Activated CD8-positive, alpha-beta T cell treated with anti-CD3 and anti-CD28 coated beads, Interleukin-2, amount 10 ng/mL, durations not matched to agents 7 days and 5 days (primary cell): ENCODE results near the gene EPHA6. TPM values are rescaled to one million over a fixed set of nuclear protein-coding genes. Genes with fewer than 3 reads are reported as not detected.
A peak's percentile ranks its signal among the peaks of the same experiment; 100 is the strongest.

Experiments
- ATAC-seq: fragments of 150-1000 bp; cut with Tn5 transposase; one replicate; pipeline ENCODE4 v1.10.0; 2021; ENCODE audit warnings: moderate library complexity
- CTCF ChIA-PET: fragments of 350-600 bp; sonication (Branson Sonifier 250); formaldehyde crosslinking; loops from one replicate; lab custom pipeline; 2021; ENCODE audit warnings: antibody characterized with exemption; lab: Charles Lee
- POLR2A ChIA-PET: fragments of 350-600 bp; sonication (Branson Sonifier 250); formaldehyde crosslinking; loops from one replicate; lab custom pipeline; 2021; ENCODE audit warnings: antibody characterized with exemption; lab: Charles Lee
- DNase-seq: peaks from one replicate; pipeline ENCODE4 v3.0.0-alpha.2; 2020
- H3K27ac Mint-ChIP-seq: one replicate; pipeline ENCODE4 v1.8.0; 2021; ENCODE audit warnings: mild to moderate bottlenecking, mixed read lengths
- H3K27me3 Mint-ChIP-seq: one replicate; pipeline ENCODE4 v1.8.0; 2021; ENCODE audit warnings: low read depth, mixed read lengths
- H3K36me3 Mint-ChIP-seq: one replicate; pipeline ENCODE4 v1.8.0; 2021; ENCODE audit warnings: low read depth, mixed read lengths
- H3K4me1 Mint-ChIP-seq: one replicate; pipeline ENCODE4 v1.8.0; 2021; ENCODE audit warnings: low read depth, mixed read lengths
- H3K4me3 Mint-ChIP-seq: one replicate; pipeline ENCODE4 v1.8.0; 2021; ENCODE audit warnings: mild to moderate bottlenecking, mixed read lengths
- H3K9me3 Mint-ChIP-seq: one replicate; pipeline ENCODE4 v1.8.0; 2022; ENCODE audit warnings: mixed read lengths; ENCODE audit not compliant: insufficient read depth
- total RNA-seq, 2 experiments: library from RNA; stranded (reverse); gene quantifications; one replicate each; pipeline ENCODE4 v1.2.3, GENCODE V29; 2021

The EPHA6 gene
- total RNA-seq, 2 experiments from 2014 or later = not detected

GRCh38 chr3:97706226-97706625, 891.8 kb downstream of the EPHA6 start:
- ChIA-PET POLR2A (no interaction called here), CTCF (no interaction called here)
- Mint-ChIP-seq H3K27ac (no peak overlapping the region), H3K4me1 (no peaks in the 10 kb centered on the region), H3K9me3 (no peaks in the 10 kb centered on the region), H3K36me3 (no peaks in the 10 kb centered on the region), H3K27me3 (peaks cover 5% of the 10 kb centered on the region), H3K4me3 (no peak overlapping the region)
- no peak for DNase-seq
- ATAC-seq = no peak

GRCh38 chr3:97711654-97712053, 897.3 kb downstream of the EPHA6 start:
- ChIA-PET POLR2A (no interaction called here), CTCF (no interaction called here)
- ATAC-seq (no peak), DNase-seq (no peak)
- H3K27ac Mint-ChIP-seq = no peak overlapping the region
- H3K36me3 Mint-ChIP-seq = no peaks in the 10 kb centered on the region
- no peak overlapping the region for H3K4me3 Mint-ChIP-seq
- H3K4me1 Mint-ChIP-seq = no peaks in the 10 kb centered on the region
- H3K27me3 Mint-ChIP-seq = peaks cover 2% of the 10 kb centered on the region
- no peaks in the 10 kb centered on the region for H3K9me3 Mint-ChIP-seq

GRCh38 chr3:97712919-97713318, 898.5 kb downstream of the EPHA6 start:
- no peaks in the 10 kb centered on the region for H3K4me1 Mint-ChIP-seq
- POLR2A ChIA-PET = no interaction called here
- no peak for ATAC-seq

GRCh38 chr3:97713634-97714033, 899.2 kb downstream of the EPHA6 start:
- ATAC-seq = no peak

More at GRCh38 chr3:97712919-97713318, 898.5 kb downstream of the EPHA6 start:
- no peak overlapping the region for H3K27ac Mint-ChIP-seq
- H3K4me3 Mint-ChIP-seq = no peak overlapping the region
- H3K36me3 Mint-ChIP-seq = no peaks in the 10 kb centered on the region
- no peaks in the 10 kb centered on the region for H3K9me3 Mint-ChIP-seq
- DNase-seq = no peak
- H3K27me3 Mint-ChIP-seq = no peaks in the 10 kb centered on the region
- CTCF ChIA-PET = no interaction called here

DNA sequence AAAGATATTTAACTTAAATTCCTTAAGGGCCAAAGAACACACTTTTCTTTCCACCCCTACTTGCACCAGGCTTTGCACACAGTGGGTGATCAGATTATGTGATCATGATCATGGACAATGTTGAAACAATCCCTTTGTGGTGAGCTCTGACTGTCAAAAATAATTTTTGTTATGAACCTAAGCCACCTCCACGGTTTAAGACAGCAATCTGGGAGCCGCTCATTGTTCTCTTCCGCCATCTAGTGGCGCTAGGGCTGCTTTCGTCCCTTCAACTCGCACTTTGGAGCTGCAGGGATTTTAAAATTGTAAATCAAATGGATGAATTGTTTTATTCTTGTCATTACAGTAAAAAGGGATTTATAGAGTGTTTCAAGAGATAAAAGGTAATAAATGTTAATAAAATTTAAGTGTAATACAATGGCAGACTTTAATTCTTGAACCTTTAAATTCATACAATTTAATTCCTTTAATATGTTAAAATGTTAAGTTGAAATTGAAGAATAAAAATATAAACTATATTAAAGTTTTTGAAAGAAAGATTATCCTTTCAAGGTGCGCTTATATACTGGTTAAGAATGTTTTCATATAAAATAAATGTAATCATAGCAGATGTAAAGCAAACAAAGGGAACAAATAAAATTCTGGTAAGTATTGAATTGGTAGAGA, 904.9 kb downstream of the EPHA6 start:
- Mint-ChIP-seq H3K9me3 (no peaks in the 10 kb centered on the region), H3K36me3 (no peaks in the 10 kb centered on the region), H3K27ac (no peak overlapping the region), H3K4me1 (no peaks in the 10 kb centered on the region), H3K27me3 (peaks cover 13% of the 10 kb centered on the region), H3K4me3 (no peak overlapping the region)
- ChIA-PET POLR2A (no interaction called here), CTCF (interaction anchor here (0.6 to 2.7 kb wide), 13 partner anchors 9 to 857 kb away, joined by 3 to 12 read pairs (median 3); partner anchors contain the start of gene ARL6)
- peak; percentile 74 for DNase-seq
- ATAC-seq = peak; percentile 85

More at GRCh38 chr3:97713634-97714033, 899.2 kb downstream of the EPHA6 start:
- no peaks in the 10 kb centered on the region for H3K4me1 Mint-ChIP-seq
- no peak overlapping the region for H3K4me3 Mint-ChIP-seq
- peaks cover 4% of the 10 kb centered on the region for H3K27me3 Mint-ChIP-seq
- H3K27ac Mint-ChIP-seq = no peak overlapping the region
- H3K9me3 Mint-ChIP-seq = no peaks in the 10 kb centered on the region
- ChIA-PET POLR2A (no interaction called here), CTCF (no interaction called here)
- DNase-seq = no peak
- no peaks in the 10 kb centered on the region for H3K36me3 Mint-ChIP-seq

- H3K4me1 Mint-ChIP-seq = no peaks in the 10 kb centered on the region
- no peaks in the 10 kb centered on the region for H3K36me3 Mint-ChIP-seq
- ChIA-PET POLR2A (interaction anchor here (0.8 kb wide), 1 partner anchor 16 kb away, joined by 3 read pairs; no protein-coding TSS in a partner anchor), CTCF (interaction anchor here (1.2 to 2.7 kb wide), 3 partner anchors 10 to 303 kb away, joined by 3 to 12 read pairs (median 9); no protein-coding TSS in a partner anchor)
- DNase-seq (no peak), ATAC-seq (no peak)
- no peaks in the 10 kb centered on the region for H3K9me3 Mint-ChIP-seq
- no peak overlapping the region for H3K4me3 Mint-ChIP-seq
- H3K27ac Mint-ChIP-seq = no peak overlapping the region
- peaks cover 13% of the 10 kb centered on the region for H3K27me3 Mint-ChIP-seq
Observed at GRCh38 chr3:97720417-97720816, 906.0 kb downstream of the EPHA6 start.

GRCh38 chr3:97721446-97721845, 907.1 kb downstream of the EPHA6 start:
- DNase-seq (no peak), ATAC-seq (no peak)
- H3K9me3 Mint-ChIP-seq = no peaks in the 10 kb centered on the region
- no peak overlapping the region for H3K4me3 Mint-ChIP-seq
- peaks cover 15% of the 10 kb centered on the region for H3K27me3 Mint-ChIP-seq
- ChIA-PET POLR2A (no interaction called here), CTCF (no interaction called here)
- H3K4me1 Mint-ChIP-seq = no peaks in the 10 kb centered on the region
- H3K36me3 Mint-ChIP-seq = no peaks in the 10 kb centered on the region
- no peak overlapping the region for H3K27ac Mint-ChIP-seq

DNA sequence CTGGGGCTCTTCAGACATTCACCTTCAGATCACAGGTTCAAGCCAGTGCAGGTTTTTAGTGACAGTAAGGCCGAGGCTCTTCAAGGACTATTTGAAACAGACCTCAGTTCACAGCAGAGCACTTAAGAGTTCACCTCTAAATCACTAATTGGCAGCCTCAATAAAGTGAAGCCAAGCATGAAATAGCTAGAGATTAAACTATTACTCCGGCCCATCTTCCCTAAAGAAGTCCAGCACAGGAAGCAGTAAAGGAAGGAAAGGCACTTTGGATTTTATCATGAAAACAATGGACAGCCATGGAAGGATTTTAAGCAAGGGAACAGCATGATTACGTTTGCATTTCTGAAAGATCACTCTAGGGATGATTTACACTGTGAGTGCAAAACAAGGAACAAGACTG, 922.5 kb downstream of the EPHA6 start:
- Mint-ChIP-seq H3K27me3 (peaks cover 28% of the 10 kb centered on the region), H3K27ac (no peak overlapping the region), H3K4me3 (no peak overlapping the region), H3K36me3 (no peaks in the 10 kb centered on the region), H3K9me3 (no peaks in the 10 kb centered on the region), H3K4me1 (no peaks in the 10 kb centered on the region)
- POLR2A ChIA-PET = interaction anchor here (0.5 kb wide), 1 partner anchor 17 kb away, joined by 3 read pairs; no protein-coding TSS in a partner anchor
- DNase-seq = no peak
- CTCF ChIA-PET = no interaction called here
- ATAC-seq = no peak

DNA sequence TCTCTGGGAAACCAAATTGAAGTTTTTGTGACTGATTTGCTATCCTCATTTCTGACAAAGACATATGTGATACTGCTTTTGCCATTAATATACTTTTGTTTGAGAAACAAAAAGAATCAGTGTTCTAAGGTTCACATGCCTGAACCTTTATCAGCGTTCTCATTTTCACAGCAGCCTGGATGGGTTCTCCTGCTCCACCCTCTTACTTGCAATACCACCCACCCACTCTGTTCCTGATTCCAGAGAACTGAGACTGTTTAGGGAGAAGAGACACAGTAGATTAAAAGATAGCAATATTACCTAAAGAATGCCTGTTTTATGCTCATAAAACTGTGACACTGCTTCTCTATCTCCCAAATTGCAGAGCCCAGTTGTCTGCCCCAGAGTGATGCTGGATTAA, 924.4 kb downstream of the EPHA6 start:
- H3K9me3 Mint-ChIP-seq = no peaks in the 10 kb centered on the region
- no peak for DNase-seq
- POLR2A ChIA-PET = no interaction called here
- H3K27me3 Mint-ChIP-seq = peaks cover 29% of the 10 kb centered on the region
- H3K27ac Mint-ChIP-seq = no peak overlapping the region
- H3K4me3 Mint-ChIP-seq = no peak overlapping the region
- no peak for ATAC-seq
- no peaks in the 10 kb centered on the region for H3K4me1 Mint-ChIP-seq
- CTCF ChIA-PET = no interaction called here
- no peaks in the 10 kb centered on the region for H3K36me3 Mint-ChIP-seq

DNA sequence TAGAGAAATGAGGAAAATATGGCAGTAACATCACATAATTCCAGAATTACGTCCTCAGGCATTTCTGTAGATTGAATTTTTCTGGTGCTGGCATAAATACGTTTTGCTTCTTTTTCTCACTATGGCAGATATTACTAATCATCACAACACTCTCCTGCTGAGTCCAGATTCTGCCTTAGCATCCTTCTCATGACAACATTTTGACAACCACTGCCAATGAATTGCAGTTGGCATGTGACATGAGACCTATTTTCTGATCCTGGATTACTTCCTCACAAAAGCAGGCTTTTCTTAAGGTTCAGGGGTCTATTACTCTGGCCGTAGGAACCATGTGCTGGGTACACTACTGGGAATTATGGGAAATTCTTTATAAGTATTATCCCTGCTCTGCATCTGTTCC, 927.6 kb downstream of the EPHA6 start:
- Mint-ChIP-seq H3K4me3 (no peak overlapping the region), H3K27me3 (peaks cover 32% of the 10 kb centered on the region), H3K4me1 (no peaks in the 10 kb centered on the region), H3K9me3 (no peaks in the 10 kb centered on the region), H3K27ac (no peak overlapping the region), H3K36me3 (no peaks in the 10 kb centered on the region)
- ATAC-seq (no peak), DNase-seq (no peak)
- ChIA-PET POLR2A (no interaction called here), CTCF (no interaction called here)

DNA sequence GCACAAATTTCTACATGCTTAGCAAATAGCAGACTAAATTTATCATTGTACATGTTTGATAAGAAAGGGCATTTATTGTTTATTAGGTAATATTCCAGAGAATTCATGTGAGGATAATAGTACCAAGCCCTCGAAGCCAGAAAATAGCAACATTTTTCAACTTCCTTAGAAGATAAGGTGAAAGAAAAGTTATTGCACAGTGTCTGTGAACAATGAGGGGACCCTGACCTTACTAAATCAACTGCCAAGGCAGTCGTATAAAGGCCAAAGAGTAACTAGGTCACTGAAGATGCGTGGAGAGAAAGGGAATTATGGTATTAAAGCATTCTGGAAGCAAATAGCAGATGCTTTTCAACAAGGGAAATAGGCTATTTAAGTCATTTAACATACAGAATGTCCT, 929.9 kb downstream of the EPHA6 start:
- ChIA-PET CTCF (no interaction called here), POLR2A (no interaction called here)
- Mint-ChIP-seq H3K27me3 (peaks cover 24% of the 10 kb centered on the region), H3K27ac (no peak overlapping the region), H3K4me1 (no peaks in the 10 kb centered on the region), H3K9me3 (no peaks in the 10 kb centered on the region), H3K4me3 (no peak overlapping the region), H3K36me3 (no peaks in the 10 kb centered on the region)
- DNase-seq = no peak
- no peak for ATAC-seq

DNA sequence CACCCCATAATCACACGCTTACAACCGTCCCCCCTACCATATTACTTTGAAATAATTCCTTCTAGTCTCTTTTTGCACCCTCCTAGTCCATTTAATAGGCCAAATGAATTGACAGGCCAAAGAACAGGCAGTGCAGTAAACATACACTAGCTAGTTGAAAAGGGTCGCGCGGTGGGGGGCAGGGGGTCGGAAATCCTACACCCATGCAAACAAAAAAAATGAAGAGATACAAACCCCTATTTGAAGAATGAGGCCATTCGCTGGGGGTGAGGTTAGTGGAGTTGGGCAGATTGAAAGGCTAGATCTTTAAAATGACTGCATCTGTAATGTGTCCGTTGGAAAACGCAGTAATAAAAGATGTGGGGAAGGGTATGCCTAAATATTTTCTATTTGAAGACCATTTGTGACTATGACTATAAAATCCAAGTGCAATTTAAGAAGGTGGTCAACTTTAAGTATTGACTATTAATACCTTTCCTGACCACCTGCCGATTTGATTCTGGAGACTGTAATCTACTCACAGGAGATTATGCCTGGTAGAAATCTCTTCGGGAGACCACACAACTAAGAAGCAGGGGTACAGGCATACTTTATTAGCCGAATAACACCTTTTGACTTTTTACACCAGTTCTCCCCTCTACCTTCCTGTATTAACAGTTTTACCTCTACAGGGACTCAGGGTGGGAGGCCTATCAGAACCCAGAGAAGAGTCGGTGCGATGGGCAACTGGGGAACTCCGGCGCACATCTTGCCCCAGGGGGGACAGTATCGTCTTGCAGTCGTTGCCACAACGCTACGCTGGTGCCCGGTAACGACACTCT, 949.4 kb downstream of the EPHA6 start:
- peaks cover 23% of the 10 kb centered on the region for H3K4me1 Mint-ChIP-seq
- peak overlapping the region; percentile 98 for H3K4me3 Mint-ChIP-seq
- no peak for DNase-seq
- ChIA-PET CTCF (interaction anchor here (1.0 to 2.1 kb wide), 5 partner anchors 8 to 259 kb away, joined by 3 to 10 read pairs (median 5); partner anchors contain the start of gene RIOX2), POLR2A (interaction anchor here (0.7 to 1.2 kb wide), 3 partner anchors 57 to 1138 kb away, joined by 3 to 5 read pairs (median 3); partner anchors contain the start of gene DCBLD2)
- H3K36me3 Mint-ChIP-seq = no peaks in the 10 kb centered on the region
- no peak for ATAC-seq
- peaks cover 9% of the 10 kb centered on the region for H3K27me3 Mint-ChIP-seq
- no peaks in the 10 kb centered on the region for H3K9me3 Mint-ChIP-seq
- peak overlapping the region; percentile 89 for H3K27ac Mint-ChIP-seq
